ENCODE data around the gene NPR1. TPM values are rescaled to one million over a fixed set of nuclear protein-coding genes. Genes with fewer than 3 reads are reported as not detected.

The NPR1 gene
- total and polyA plus RNA-seq, 2 of the 13 experiments (the other 11 are each of a cell fraction or from before 2014, with no cell fraction given) = not detected

- TF ChIP-seq ZNF687 (CRISPR knock-in tag; IDR thresholded peaks at IDR 0.05) (peak; percentile 72), TCF7 (IDR thresholded peaks at IDR 0.05; ENCODE audit: low read depth) (no peak), REL (CRISPR knock-in tag; conservative IDR thresholded peaks at IDR 0.05) (no peak), ZNF644 (CRISPR knock-in tag; IDR thresholded peaks at IDR 0.05; ENCODE audit: low read depth) (no peak), ZNF337 (CRISPR knock-in tag; IDR thresholded peaks at IDR 0.05; ENCODE audit: borderline replicate concordance, low read depth) (no peak), NFE2L1 (CRISPR knock-in tag; IDR thresholded peaks at IDR 0.05; ENCODE audit: borderline replicate concordance) (no peak), ZC3H4 (CRISPR knock-in tag; IDR thresholded peaks at IDR 0.05; ENCODE audit: borderline replicate concordance) (no peak), BATF2 (CRISPR knock-in tag; IDR thresholded peaks at IDR 0.05) (no peak), ZFP36L2 (CRISPR knock-in tag; IDR thresholded peaks at IDR 0.05) (no peak), IRF2 (CRISPR knock-in tag; IDR thresholded peaks at IDR 0.05) (no peak; the same call in none of the 2 replicates), FUBP1 (CRISPR knock-in tag; IDR thresholded peaks at IDR 0.05; ENCODE audit: borderline replicate concordance) (no peak), ZMYM4 (CRISPR knock-in tag; IDR thresholded peaks at IDR 0.05) (peak; percentile 90), NR1H2 (CRISPR knock-in tag; IDR thresholded peaks at IDR 0.05; ENCODE audit: borderline replicate concordance, low read depth) (no peak)
- TF ChIP-seq, protein P1, sequence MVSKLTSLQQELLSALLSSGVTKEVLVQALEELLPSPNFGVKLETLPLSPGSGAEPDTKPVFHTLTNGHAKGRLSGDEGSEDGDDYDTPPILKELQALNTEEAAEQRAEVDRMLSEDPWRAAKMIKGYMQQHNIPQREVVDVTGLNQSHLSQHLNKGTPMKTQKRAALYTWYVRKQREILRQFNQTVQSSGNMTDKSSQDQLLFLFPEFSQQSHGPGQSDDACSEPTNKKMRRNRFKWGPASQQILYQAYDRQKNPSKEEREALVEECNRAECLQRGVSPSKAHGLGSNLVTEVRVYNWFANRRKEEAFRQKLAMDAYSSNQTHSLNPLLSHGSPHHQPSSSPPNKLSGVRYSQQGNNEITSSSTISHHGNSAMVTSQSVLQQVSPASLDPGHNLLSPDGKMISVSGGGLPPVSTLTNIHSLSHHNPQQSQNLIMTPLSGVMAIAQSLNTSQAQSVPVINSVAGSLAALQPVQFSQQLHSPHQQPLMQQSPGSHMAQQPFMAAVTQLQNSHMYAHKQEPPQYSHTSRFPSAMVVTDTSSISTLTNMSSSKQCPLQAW (CRISPR knock-in tag; IDR thresholded peaks at IDR 0.05) = peak; percentile 67
These were observed 7.4 kb upstream of the NPR1 start, which contains the start of gene ILF2 (continued) for GRCh38 chr1:153670859-153671627.

Data from HepG2 (cell line).